HepG2 (cell line): Measurements from ENCODE around the gene PHF3. TPM values are rescaled to one million over a fixed set of nuclear protein-coding genes. Genes with fewer than 3 reads are reported as not detected.

Source experiments
- CREM ChIP-seq, 2 experiments: sonication (generic) in 1 of 2; formaldehyde crosslinking in 1 of 2; IDR thresholded peaks; 2 replicates each; pipeline versions ENCODE4 v1.4.0 to v1.6.1; 2016 to 2020; ENCODE audit warnings: antibody characterized with exemption in 1 of 2, mild to moderate bottlenecking in 1 of 2, missing genetic modification reagents in 1 of 2
- DNMT1 ChIP-seq: sonication (generic); formaldehyde crosslinking; IDR thresholded peaks from 2 replicates; pipeline ENCODE4 v1.5.1; 2020; ENCODE audit warnings: mild to moderate bottlenecking, missing genetic modification reagents
- E2F2 ChIP-seq: sonication (generic); formaldehyde crosslinking; IDR thresholded peaks from 2 replicates; pipeline ENCODE4 v1.4.0; 2020; ENCODE audit warnings: missing genetic modification reagents, borderline replicate concordance
- FOSL2 ChIP-seq: sonication (generic); formaldehyde crosslinking; IDR thresholded peaks from 2 replicates; pipeline ENCODE4 v1.4.0; 2020; ENCODE audit warnings: missing genetic modification reagents
- FOXO1 ChIP-seq: sonication (generic); formaldehyde crosslinking; IDR thresholded peaks from 2 replicates; pipeline ENCODE4 v1.4.0; 2020; ENCODE audit warnings: missing genetic modification reagents
- GABPB1 ChIP-seq: IDR thresholded peaks from 2 replicates; pipeline ENCODE4 v1.6.1; 2016; ENCODE audit warnings: mild to moderate bottlenecking, missing genetic modification reagents, moderate library complexity, missing compliant biosample characterization
- GPN1 ChIP-seq: sonication (generic); formaldehyde crosslinking; IDR thresholded peaks from 2 replicates; pipeline ENCODE4 v1.5.1; 2020; ENCODE audit warnings: missing genetic modification reagents, borderline replicate concordance
- HDAC1 ChIP-seq: sonication (generic); formaldehyde crosslinking; IDR thresholded peaks from 2 replicates; pipeline ENCODE4 v1.5.1; 2020; ENCODE audit warnings: mild to moderate bottlenecking, missing genetic modification reagents
- KDM2A ChIP-seq: sonication (generic); formaldehyde crosslinking; IDR thresholded peaks from 2 replicates; pipeline ENCODE4 v1.4.0; 2020; ENCODE audit warnings: low read depth, missing genetic modification reagents, borderline replicate concordance
- KDM3A ChIP-seq: IDR thresholded peaks from 2 replicates; pipeline ENCODE4 v1.6.1; 2018; ENCODE audit warnings: low read depth, missing compliant biosample characterization
- MXD4 ChIP-seq: IDR thresholded peaks from 2 replicates; pipeline ENCODE4 v1.6.1; 2016; ENCODE audit warnings: mild to moderate bottlenecking, missing biosample characterization, missing genetic modification reagents
- MYNN ChIP-seq: sonication (generic); formaldehyde crosslinking; IDR thresholded peaks from 2 replicates; pipeline ENCODE4 v1.4.0; 2020; ENCODE audit warnings: mild to moderate bottlenecking, low read depth, missing genetic modification reagents
- NR0B2 ChIP-seq: sonication (generic); formaldehyde crosslinking; IDR thresholded peaks from 2 replicates; pipeline ENCODE4 v1.4.0; 2020; ENCODE audit warnings: mild to moderate bottlenecking, missing genetic modification reagents
- PLRG1 ChIP-seq: fragments of 450-650 bp; conservative IDR thresholded peaks from 2 replicates; pipeline ENCODE4 v1.6.1; 2016
- PRDM10 ChIP-seq: sonication (generic); formaldehyde crosslinking; IDR thresholded peaks from 2 replicates; pipeline ENCODE4 v1.4.0; 2020; ENCODE audit warnings: low read depth, missing genetic modification reagents
- REL ChIP-seq: sonication (generic); formaldehyde crosslinking; conservative IDR thresholded peaks from 2 replicates; pipeline ENCODE4 v1.8.0; 2022; ENCODE audit warnings: mild to moderate bottlenecking, missing genetic modification reagents, moderate library complexity
- SP140L ChIP-seq: sonication (generic); formaldehyde crosslinking; IDR thresholded peaks from 2 replicates; pipeline ENCODE4 v1.4.0; 2020; ENCODE audit warnings: missing genetic modification reagents, borderline replicate concordance
- ZNF335 ChIP-seq: sonication (generic); formaldehyde crosslinking; IDR thresholded peaks from 2 replicates; pipeline ENCODE4 v1.4.0; 2020; ENCODE audit warnings: missing genetic modification reagents
- ZNF337 ChIP-seq: sonication (generic); formaldehyde crosslinking; IDR thresholded peaks from 2 replicates; pipeline ENCODE4 v1.5.1; 2020; ENCODE audit warnings: missing genetic modification reagents, low read depth, mild to moderate bottlenecking, borderline replicate concordance
- ZNF362 ChIP-seq: sonication (generic); formaldehyde crosslinking; IDR thresholded peaks from 2 replicates; pipeline ENCODE4 v1.4.0; 2020; ENCODE audit warnings: missing genetic modification reagents, mild to moderate bottlenecking, borderline replicate concordance
- ZNF629 ChIP-seq: sonication (generic); formaldehyde crosslinking; conservative IDR thresholded peaks from 2 replicates; pipeline ENCODE4 v1.5.0; 2020; ENCODE audit warnings: missing genetic modification reagents
- ZNF768 ChIP-seq: sonication (generic); formaldehyde crosslinking; IDR thresholded peaks from 2 replicates; pipeline ENCODE4 v1.4.0; 2020; ENCODE audit warnings: missing genetic modification reagents
- polyA plus RNA-seq, 8 experiments: library from polyadenylated mRNA; depleted of rRNA in 3 of 8; stranded (reverse) in 7 of 8; unstranded in 1 of 8; fragments of >200 nt; fragmentation: Illumina TruSeq in 4 of 8; extraction: Trizol in 4 of 8; gene quantifications; 2 replicates each; pipeline versions ENCODE4 v1.2.1 to v1.2.3, GENCODE V29; 2011 to 2016; ENCODE audit warnings: low read depth in 4 of 8, missing spikeins in 1 of 8, mixed read lengths in 1 of 8; ENCODE audit not compliant: insufficient read depth in 1 of 8
- total RNA-seq, 5 experiments: library from RNA; depleted of rRNA; stranded (reverse); fragments of >200 nt; fragmentation: Illumina TruSeq; extraction: Trizol; gene quantifications; 2 replicates each; pipeline ENCODE4 v1.2.3, GENCODE V29; 2016; ENCODE audit warnings: low read depth in 1 of 5

The PHF3 gene
- total and polyA plus RNA-seq, 2 of the 13 experiments (the other 11 are each of a cell fraction or from before 2014, with no cell fraction given): 19.8 to 70.4 TPM

GRCh38 chr6:63598049-63599036 is 37.3 kb upstream of the PHF3 start (continued):
- peak; percentile 68; the same call in 1 of the 2 replicates for TF ChIP-seq E2F2 (CRISPR knock-in tag)
- 0 out of 2 replicates have a peak, but pooled peaks have one; percentile 21 for TF ChIP-seq MYNN (CRISPR knock-in tag)
- peak; percentile 76; the same call in 1 of the 2 replicates for TF ChIP-seq KDM3A (CRISPR knock-in tag)
- peak; percentile 43 for TF ChIP-seq MXD4 (CRISPR knock-in tag)
- peak; percentile 83; the same call in 1 of the 2 replicates for TF ChIP-seq DNMT1
- no peak for TF ChIP-seq NR0B2 (CRISPR knock-in tag)
- TF ChIP-seq FOXO1 (CRISPR knock-in tag): peak; percentile 76; the same call in 1 of the 2 replicates
- 0 out of 2 replicates have a peak, but pooled peaks have one; percentile 15 for TF ChIP-seq ZNF629 (CRISPR knock-in tag)
- peak; percentile 24 for TF ChIP-seq ZNF337
- 0 out of 2 replicates have a peak, but pooled peaks have one; percentile 53 for TF ChIP-seq PRDM10
- TF ChIP-seq SP140L (CRISPR knock-in tag): 0 out of 2 replicates have a peak, but pooled peaks have one; percentile 20
- peak; percentile 45 for TF ChIP-seq HDAC1 (CRISPR knock-in tag)
- no peak for TF ChIP-seq GPN1 (CRISPR knock-in tag)
- peak; percentile 65 for TF ChIP-seq FOSL2 (CRISPR knock-in tag)
- TF ChIP-seq GABPB1 (CRISPR knock-in tag): peak; percentile 43; the same call in 1 of the 2 replicates
- TF ChIP-seq ZNF768 (CRISPR knock-in tag): no peak
- no peak for TF ChIP-seq PLRG1
- peak; percentile 79; the same call in 1 of the 2 replicates for TF ChIP-seq REL (CRISPR knock-in tag)
- TF ChIP-seq CREM (IDR thresholded peaks at IDR 0.05): peak; percentile 62; the same call in 1 of the 2 replicates
- no peak for TF ChIP-seq CREM (CRISPR knock-in tag; IDR thresholded peaks at IDR 0.05)
- peak; percentile 33; the same call in 1 of the 2 replicates for TF ChIP-seq ZNF362 (CRISPR knock-in tag)
- TF ChIP-seq KDM2A (CRISPR knock-in tag): peak; percentile 78
- TF ChIP-seq ZNF335: 0 out of 2 replicates have a peak, but pooled peaks have one; percentile 56
